HG03469 (cell line): ENCODE data around the gene GPR55.

Experiments used
- ATAC-seq: cut with Tn5 transposase; IDR thresholded peaks from one replicate; pipeline ENCODE4 v1.9.1; 2021; ENCODE audit warnings: mild to moderate bottlenecking, moderate library complexity, moderate number of reproducible peaks; ENCODE audit not compliant: unreplicated experiment

Gene GPR55

GRCh38 chr2:230870544-230871360 is 54.3 kb downstream of the GPR55 start:
- no peak for ATAC-seq

- ATAC-seq = no peak
These were observed 55.0 kb downstream of the GPR55 start for GRCh38 chr2:230869914-230870543.

DNA sequence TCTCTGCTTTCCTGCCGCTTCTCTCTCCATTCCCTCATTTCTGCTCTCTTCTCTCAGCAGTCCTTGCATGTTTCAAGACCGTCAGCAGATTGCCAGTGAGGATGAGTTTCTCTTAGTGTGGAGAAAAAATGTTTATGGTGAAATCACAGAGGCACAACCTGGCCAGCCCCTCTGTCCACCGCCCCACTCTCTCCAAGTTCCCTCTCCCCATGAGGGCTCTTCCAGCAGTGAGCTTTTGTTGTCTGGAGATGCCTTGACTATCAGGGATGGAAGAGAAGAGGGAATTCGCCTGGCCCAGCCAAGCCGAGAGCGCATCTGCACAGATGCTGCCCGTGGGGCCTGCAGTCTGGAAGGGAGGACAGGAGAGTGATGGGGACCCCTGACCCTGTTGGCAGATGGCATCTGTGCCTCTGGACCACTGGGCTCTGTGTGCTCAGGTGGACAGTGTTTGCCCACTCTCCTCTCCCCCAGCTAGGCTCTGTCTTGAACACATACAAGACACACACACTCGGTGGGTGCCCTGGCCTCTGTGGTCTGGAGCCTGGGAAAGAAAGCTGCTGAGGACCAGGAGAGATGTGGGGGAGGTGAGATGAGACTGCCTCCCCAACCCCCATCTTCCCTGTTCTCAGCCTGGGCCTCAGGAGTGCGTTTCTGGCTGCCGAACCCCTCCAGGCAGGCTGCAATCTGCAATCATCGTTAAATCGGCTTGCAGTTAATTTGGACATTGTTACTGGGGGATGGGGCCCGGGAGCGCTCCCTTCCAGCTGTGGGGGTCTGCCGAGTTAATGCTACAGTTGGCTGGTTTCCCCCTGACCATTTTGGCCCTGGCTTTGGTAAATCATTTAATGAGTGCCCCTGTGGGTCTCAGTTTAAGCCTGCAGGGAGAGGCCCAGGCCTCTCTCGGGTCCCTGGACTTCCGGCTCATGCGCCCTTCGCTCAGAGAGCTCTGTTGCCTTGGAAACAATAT is 55.8 kb downstream of the GPR55 start:
- ATAC-seq = no peak

- no peak for ATAC-seq
These were observed 56.7 kb downstream of the GPR55 start for GRCh38 chr2:230868161-230868946.

DNA sequence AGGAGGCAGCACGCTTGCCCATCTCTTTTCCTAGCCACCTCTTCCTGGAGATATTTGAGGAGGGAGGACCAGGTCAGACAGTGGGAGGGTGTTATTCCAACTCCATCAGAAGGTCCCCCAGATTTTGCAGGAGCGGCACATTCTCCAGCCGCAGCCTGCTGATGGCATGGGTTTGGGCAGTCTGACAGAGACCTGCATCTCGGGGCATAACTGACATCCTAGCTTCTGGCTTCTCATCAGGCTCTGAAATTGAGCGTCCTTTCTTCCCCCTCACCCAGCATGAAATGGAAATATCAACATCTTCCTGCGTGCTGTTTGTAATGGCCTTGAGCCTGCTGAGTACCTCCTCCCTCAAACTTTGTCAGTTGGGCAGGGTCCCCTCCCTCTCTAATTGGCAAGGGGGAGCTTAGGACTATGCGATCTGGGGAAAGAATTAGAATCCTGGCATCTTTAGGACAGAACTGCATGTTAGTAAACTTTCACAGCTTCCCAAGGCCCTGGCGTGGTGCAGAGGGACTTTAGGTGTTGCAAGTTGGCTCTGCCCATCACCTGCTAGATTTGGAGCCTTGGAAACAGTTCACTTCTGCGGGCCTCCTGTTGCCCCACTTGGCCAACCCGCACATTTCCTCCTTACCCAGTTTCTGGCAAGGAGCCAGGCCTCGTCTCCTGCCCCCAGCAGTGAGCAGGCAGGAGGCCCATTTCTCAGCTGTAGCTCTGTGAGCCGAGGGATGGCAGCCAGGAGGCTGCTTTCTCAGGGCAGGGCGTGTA is 58.1 kb downstream of the GPR55 start:
- no peak for ATAC-seq

DNA sequence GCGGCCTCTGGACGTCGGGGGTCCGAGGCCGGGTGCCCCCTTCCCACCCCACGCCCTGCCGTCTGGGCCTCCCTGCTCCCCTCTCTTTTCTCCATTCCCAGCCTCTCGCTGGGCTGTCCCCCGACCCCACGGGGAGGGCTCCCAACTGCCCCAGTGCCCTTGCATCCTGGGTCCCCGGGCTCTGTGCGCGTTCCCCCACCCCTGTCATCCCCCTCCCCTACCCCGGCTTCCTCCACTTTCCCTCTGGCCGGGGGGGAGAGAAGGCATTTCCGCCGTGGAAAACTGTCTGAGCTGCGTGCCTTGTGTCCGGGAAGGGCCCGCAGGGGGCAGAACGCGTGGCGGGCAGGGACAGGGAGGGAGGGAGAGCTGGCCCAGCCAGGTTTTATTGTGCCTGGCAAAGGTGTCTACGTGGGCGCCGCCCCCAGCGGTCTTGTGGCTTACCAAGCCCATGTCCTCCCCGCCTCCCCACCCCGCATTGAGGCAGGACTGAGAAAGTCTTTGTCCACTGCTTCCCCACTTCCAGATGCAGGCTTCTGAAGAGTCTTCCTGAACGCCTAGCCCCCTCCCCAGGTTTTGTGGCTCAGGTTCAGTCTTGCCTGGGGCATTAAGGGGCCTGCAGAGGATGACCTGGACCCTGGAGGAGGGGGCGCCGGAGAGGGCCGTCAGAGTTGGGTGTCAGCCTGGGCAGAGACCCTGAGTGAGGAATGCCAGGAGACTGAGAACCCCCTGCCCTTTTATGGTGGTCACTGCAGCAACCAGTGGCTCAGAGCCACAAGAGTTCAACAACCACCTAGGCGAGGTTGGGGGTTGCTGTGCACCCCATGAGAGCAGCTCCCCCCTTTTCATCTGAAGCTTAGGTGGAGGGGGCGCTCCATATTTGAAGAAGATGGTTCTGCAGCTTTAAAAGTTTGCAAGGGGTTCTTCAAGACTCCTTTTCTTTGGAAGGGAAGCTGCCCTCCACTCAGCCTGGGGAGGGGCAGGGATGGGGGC is 59.0 kb downstream of the GPR55 start:
- ATAC-seq = no peak

- ATAC-seq = no peak
These were observed 59.7 kb downstream of the GPR55 start for GRCh38 chr2:230865307-230865765.

DNA sequence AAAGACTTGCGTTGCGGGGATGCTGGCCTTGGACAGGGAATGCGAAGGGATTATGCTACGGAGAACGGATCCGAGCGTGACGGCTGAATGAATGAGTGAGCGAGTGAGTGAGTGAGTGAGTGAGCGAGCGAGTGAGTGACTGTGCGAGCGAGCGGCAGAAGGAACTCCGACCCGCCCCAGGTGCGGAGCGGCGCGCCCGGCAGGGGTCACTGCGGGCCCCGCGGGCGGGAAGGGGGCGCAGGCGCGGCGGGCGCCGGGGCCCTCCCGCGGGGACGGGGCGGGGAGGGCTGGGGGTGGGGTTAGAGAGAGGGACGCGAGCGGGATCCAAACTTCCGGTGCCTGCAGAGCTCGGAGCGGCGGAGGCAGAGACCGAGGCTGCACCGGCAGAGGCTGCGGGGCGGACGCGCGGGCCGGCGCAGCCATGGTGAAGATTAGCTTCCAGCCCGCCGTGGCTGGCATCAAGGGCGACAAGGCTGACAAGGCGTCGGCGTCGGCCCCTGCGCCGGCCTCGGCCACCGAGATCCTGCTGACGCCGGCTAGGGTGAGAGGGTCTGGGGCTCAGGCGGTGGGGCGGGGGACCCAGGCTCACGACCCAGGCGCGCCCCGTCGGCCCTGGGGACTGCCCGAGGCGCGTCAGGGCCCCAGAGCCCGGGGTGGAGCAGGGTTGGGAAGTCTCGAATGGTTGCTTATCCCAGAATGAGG is 60.3 kb downstream of the GPR55 start, which contains the start of gene ITM2C:
Gene ITM2C, plus strand, starts transcription at position 338 of the 702 bp plus-strand sequence. Its CDS starts 84 bp downstream, at position 422.
- ATAC-seq = peak; percentile 69

DNA sequence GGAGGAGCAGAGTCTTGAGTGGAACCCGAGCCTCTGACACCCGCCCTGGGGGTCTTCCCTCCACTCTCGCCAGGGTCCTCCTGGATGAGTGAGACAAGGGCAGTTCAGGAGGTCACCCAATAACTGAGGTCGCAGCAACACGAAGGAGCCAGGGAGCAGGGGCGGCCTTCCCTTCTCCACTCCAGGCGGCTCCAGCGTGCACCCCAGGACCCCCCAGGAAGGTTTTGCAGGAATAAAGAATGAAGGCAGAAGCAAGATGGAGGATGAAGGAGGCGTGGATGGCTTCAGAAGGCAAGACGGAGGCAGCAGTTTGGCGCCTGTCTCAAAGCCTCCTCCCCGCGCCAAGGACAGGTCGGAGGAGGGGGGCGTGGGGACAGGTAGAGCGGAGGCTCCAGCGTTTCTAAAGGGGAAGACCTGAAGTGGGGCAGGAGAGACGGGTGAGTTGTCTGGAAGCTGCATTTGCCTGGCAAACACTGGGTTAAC is 60.9 kb downstream of the GPR55 start:
- no peak for ATAC-seq

GRCh38 chr2:230863442-230864121 is 61.5 kb downstream of the GPR55 start:
- no peak for ATAC-seq

GRCh38 chr2:230863031-230863430 is 62.0 kb downstream of the GPR55 start:
- no peak for ATAC-seq

GRCh38 chr2:230862292-230862691 is 62.8 kb downstream of the GPR55 start:
- no peak for ATAC-seq

GRCh38 chr2:230861552-230862255 is 63.3 kb downstream of the GPR55 start:
- no peak for ATAC-seq
